Measurements from ENCODE around the gene TMEM218. TPM values are rescaled to one million over a fixed set of nuclear protein-coding genes. Genes with fewer than 3 reads are reported as not detected.

The TMEM218 gene
- total RNA-seq, 2 donors from 2014 or later, result 7.0 to 9.9 TPM

DNA sequence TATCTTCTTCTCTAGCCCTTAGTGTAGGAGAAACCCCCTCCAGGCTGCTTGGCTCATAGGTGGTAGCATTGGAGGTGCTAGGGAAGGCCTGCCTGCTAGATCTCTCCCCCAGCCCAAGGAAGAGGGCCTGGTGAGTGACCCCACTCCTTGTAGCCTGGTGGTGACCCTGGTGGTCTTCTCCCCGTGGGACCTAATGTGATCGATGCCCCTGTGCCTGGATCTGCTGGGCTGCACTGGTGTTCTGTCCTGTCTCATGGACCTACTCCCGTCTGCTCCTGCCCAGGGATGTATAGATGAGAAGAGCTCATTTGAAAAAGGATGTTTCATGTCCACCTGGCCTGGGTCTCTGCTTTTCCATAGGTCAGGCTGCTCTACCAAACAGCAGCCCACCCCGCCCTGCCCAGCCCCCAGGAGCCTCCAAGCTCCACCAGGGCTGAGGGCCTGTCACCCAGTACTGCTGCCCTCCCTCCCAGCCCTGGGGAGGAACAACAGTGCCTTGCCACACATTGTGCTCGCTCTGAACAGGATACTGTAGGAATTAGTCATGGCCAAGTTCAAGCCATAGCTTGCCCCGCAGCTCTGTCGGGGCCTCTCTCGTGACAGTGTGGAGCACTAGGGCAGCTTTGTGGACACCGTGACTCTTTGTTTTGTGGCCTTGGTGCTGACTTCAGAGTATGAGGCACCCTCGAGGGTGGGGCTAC, 28.7 kb downstream of the TMEM218 start:
- H3K4me1 Mint-ChIP-seq, result no peaks in the 10 kb centered on the region
- peaks cover 3% of the 10 kb centered on the region for H3K36me3 Mint-ChIP-seq (ENCODE audit: low read depth)
- H3K4me3 Mint-ChIP-seq, result no peak overlapping the region
- no peaks in the 10 kb centered on the region for H3K9me3 ChIP-seq (ENCODE audit: control insufficient read depth, low read length, poor library complexity, severe bottlenecking)
- no peak overlapping the region for H3K27ac Mint-ChIP-seq
- DNase-seq, result no peak
- ATAC-seq, result no peak
- peaks cover 46% of the 10 kb centered on the region for H3K27me3 Mint-ChIP-seq

GRCh38 chr11:125082040-125082439, 29.4 kb downstream of the TMEM218 start:
- Mint-ChIP-seq H3K27ac (no peak overlapping the region), H3K27me3 (peaks cover 53% of the 10 kb centered on the region), H3K36me3 (ENCODE audit: low read depth) (peaks cover 5% of the 10 kb centered on the region), H3K4me1 (no peaks in the 10 kb centered on the region), H3K4me3 (no peak overlapping the region)
- ATAC-seq (no peak), DNase-seq (no peak)
- H3K9me3 ChIP-seq (ENCODE audit: control insufficient read depth, low read length, poor library complexity, severe bottlenecking), result no peaks in the 10 kb centered on the region

- Mint-ChIP-seq H3K36me3 (ENCODE audit: low read depth) (peaks cover 5% of the 10 kb centered on the region), H3K4me3 (no peak overlapping the region), H3K4me1 (no peaks in the 10 kb centered on the region), H3K27ac (no peak overlapping the region), H3K27me3 (peaks cover 57% of the 10 kb centered on the region)
- DNase-seq (no peak), ATAC-seq (no peak)
- H3K9me3 ChIP-seq (ENCODE audit: control insufficient read depth, low read length, poor library complexity, severe bottlenecking), result no peaks in the 10 kb centered on the region
Measured at GRCh38 chr11:125081098-125081798, 30.2 kb downstream of the TMEM218 start.

- no peaks in the 10 kb centered on the region for H3K9me3 ChIP-seq (ENCODE audit: control insufficient read depth, low read length, poor library complexity, severe bottlenecking)
- Mint-ChIP-seq H3K4me1 (no peaks in the 10 kb centered on the region), H3K36me3 (ENCODE audit: low read depth) (peaks cover 5% of the 10 kb centered on the region), H3K27me3 (peaks cover 52% of the 10 kb centered on the region), H3K4me3 (peak overlapping the region; percentile 49), H3K27ac (no peak overlapping the region)
- DNase-seq (no peak), ATAC-seq (no peak)
Measured at GRCh38 chr11:125080531-125080911, 30.9 kb downstream of the TMEM218 start.

DNA sequence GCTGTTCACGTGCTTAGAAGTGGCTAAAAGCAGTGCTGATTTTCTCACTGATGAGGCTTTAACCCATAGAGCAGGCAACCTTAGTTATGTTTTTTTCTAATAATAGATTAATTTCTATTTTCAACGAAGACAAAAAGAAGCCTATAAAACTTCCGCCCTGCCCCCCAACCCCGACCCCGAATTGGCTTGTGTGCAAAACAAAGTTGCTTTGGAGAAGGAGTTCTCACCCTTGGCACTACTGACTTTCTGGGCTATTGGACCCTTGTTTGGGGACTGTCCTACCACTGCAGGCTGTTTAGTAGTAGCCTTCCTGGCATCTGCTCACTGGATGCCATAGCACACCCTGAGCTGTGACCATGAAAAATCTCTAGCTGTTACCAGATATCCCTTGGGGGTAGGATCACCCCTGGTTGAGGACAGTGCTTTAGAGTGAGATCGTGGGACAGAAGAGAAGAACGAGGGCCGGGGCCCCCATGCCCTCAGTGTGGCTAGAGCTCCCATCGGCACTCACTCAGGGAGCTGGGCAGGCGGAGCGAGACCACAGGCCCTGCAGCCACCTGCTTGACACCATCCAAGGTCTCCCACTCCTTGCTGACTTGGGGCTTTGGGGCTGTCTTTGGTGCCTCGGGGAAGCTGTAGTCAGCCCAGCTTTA, 31.4 kb downstream of the TMEM218 start:
- peaks cover 47% of the 10 kb centered on the region for H3K27me3 Mint-ChIP-seq
- no peaks in the 10 kb centered on the region for H3K4me1 Mint-ChIP-seq
- H3K9me3 ChIP-seq (ENCODE audit: control insufficient read depth, low read length, poor library complexity, severe bottlenecking), result no peaks in the 10 kb centered on the region
- H3K4me3 Mint-ChIP-seq, result no peak overlapping the region
- H3K36me3 Mint-ChIP-seq (ENCODE audit: low read depth), result peaks cover 5% of the 10 kb centered on the region
- no peak overlapping the region for H3K27ac Mint-ChIP-seq
- no peak for DNase-seq
- ATAC-seq, result no peak

- no peak for ATAC-seq
- no peak overlapping the region for H3K27ac Mint-ChIP-seq
- no peaks in the 10 kb centered on the region for H3K9me3 ChIP-seq (ENCODE audit: control insufficient read depth, low read length, poor library complexity, severe bottlenecking)
- peaks cover under 1% of the 10 kb centered on the region for H3K4me1 Mint-ChIP-seq
- H3K4me3 Mint-ChIP-seq, result no peak overlapping the region
- H3K36me3 Mint-ChIP-seq (ENCODE audit: low read depth), result peaks cover 5% of the 10 kb centered on the region
- DNase-seq, result no peak
- peaks cover 49% of the 10 kb centered on the region for H3K27me3 Mint-ChIP-seq
Measured at GRCh38 chr11:125079151-125079877, 32.1 kb downstream of the TMEM218 start.

GRCh38 chr11:125078516-125079140, 32.8 kb downstream of the TMEM218 start:
- Mint-ChIP-seq H3K27ac (no peak overlapping the region), H3K4me3 (no peak overlapping the region), H3K4me1 (peaks cover 5% of the 10 kb centered on the region), H3K27me3 (peaks cover 49% of the 10 kb centered on the region), H3K36me3 (ENCODE audit: low read depth) (peaks cover 5% of the 10 kb centered on the region)
- DNase-seq, result no peak
- ATAC-seq, result no peak
- no peaks in the 10 kb centered on the region for H3K9me3 ChIP-seq (ENCODE audit: control insufficient read depth, low read length, poor library complexity, severe bottlenecking)

DNA sequence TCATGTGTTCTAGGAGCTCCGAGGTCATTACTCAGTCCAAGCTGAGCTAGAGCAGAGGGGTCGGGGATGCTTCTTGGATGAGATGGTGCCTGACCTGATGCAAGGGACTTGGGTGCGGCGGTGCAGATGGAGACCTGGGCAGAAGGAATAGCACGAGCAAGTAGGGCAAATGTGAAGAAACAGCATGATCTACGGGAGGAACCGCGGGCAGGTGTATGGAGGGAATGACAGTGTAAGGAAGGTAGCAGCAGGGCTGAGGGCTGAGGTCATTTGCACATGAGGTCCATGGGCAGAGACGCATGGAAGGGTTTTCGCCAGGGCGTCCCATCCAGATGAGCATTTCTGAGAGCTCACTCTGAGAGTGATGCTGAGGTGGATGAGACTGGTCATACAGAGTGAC, 33.4 kb downstream of the TMEM218 start:
- Mint-ChIP-seq H3K27ac (no peak overlapping the region), H3K27me3 (peaks cover 46% of the 10 kb centered on the region), H3K4me3 (no peak overlapping the region), H3K36me3 (ENCODE audit: low read depth) (peaks cover 5% of the 10 kb centered on the region), H3K4me1 (peaks cover 5% of the 10 kb centered on the region)
- H3K9me3 ChIP-seq (ENCODE audit: control insufficient read depth, low read length, poor library complexity, severe bottlenecking), result no peaks in the 10 kb centered on the region
- ATAC-seq (no peak), DNase-seq (no peak)

DNA sequence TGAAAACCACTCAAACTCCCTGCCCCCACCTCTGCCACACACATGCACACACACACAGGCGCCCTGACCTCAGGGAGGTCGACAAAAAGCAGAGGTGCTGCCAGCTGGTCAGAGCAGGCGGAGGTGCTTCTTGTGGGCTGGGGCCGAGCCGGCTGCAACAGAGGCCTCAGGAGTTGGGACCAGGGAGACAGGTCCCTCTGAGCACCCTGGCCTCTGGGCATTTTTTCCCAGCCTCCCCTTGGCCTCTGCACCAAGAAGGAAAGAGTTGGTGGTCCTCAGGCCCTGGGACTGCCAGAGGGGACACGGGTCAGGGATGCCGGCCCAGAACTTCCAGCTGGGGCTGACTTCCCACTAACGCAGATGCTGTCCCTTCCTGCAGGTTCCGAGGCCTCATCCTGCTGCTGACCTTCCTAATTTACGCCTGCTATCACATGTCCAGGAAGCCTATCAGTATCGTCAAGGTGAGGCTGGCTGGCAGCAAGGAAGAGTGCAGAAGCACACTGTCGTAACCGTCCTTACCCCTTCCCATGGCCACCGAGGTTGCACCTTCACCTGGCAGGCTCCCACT, 35.0 kb downstream of the TMEM218 start:
- Mint-ChIP-seq H3K36me3 (ENCODE audit: low read depth) (peaks cover 5% of the 10 kb centered on the region), H3K4me1 (peaks cover 5% of the 10 kb centered on the region), H3K4me3 (no peak overlapping the region), H3K27ac (no peak overlapping the region), H3K27me3 (peaks cover 53% of the 10 kb centered on the region)
- H3K9me3 ChIP-seq (ENCODE audit: control insufficient read depth, low read length, poor library complexity, severe bottlenecking), result no peaks in the 10 kb centered on the region
- ATAC-seq, result no peak
- no peak for DNase-seq

DNA sequence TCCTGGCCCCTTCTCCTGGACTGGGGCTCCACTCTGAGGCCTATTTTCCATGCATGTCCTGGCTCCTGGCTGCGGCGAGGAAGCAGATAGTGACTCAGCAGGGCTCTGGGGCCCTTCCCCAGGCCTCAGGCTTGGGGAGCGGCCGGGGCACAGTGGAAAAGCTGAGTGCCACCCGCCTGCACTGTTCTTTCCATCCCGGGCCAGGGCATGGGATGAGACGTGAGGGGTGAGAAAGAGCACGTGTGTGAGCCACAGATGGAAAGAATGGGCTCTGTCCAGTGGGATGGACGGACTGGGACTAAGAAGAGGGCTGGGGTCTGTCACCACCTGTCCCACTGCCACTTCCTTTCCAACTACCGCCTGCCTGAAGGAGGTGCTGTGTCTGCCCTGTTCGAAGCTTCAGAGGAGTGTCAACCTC, 35.5 kb downstream of the TMEM218 start:
- ATAC-seq (no peak), DNase-seq (no peak)
- peaks cover 57% of the 10 kb centered on the region for H3K27me3 Mint-ChIP-seq
- no peaks in the 10 kb centered on the region for H3K9me3 ChIP-seq (ENCODE audit: control insufficient read depth, low read length, poor library complexity, severe bottlenecking)
- peaks cover 8% of the 10 kb centered on the region for H3K4me1 Mint-ChIP-seq
- peaks cover 5% of the 10 kb centered on the region for H3K36me3 Mint-ChIP-seq (ENCODE audit: low read depth)
- H3K27ac Mint-ChIP-seq, result no peak overlapping the region
- H3K4me3 Mint-ChIP-seq, result no peak overlapping the region

GRCh38 chr11:125075242-125075625, 36.2 kb downstream of the TMEM218 start:
- Mint-ChIP-seq H3K27ac (no peak overlapping the region), H3K4me1 (peaks cover 11% of the 10 kb centered on the region), H3K36me3 (ENCODE audit: low read depth) (peaks cover 5% of the 10 kb centered on the region), H3K4me3 (no peak overlapping the region), H3K27me3 (peaks cover 61% of the 10 kb centered on the region)
- ATAC-seq, result no peak
- no peak for DNase-seq
- H3K9me3 ChIP-seq (ENCODE audit: control insufficient read depth, low read length, poor library complexity, severe bottlenecking), result no peaks in the 10 kb centered on the region

- DNase-seq, result no peak
- no peak for ATAC-seq
- Mint-ChIP-seq H3K4me3 (no peak overlapping the region), H3K27ac (no peak overlapping the region), H3K4me1 (peaks cover 11% of the 10 kb centered on the region), H3K36me3 (ENCODE audit: low read depth) (peaks cover 5% of the 10 kb centered on the region), H3K27me3 (peaks cover 66% of the 10 kb centered on the region)
- no peaks in the 10 kb centered on the region for H3K9me3 ChIP-seq (ENCODE audit: control insufficient read depth, low read length, poor library complexity, severe bottlenecking)
Measured at GRCh38 chr11:125074511-125075241, 36.8 kb downstream of the TMEM218 start.

Data from T-helper 17 cell (primary cell).